Neural cell (in vitro differentiated cells): ENCODE measurements around the gene LIMS2. TPM values are rescaled to one million over a fixed set of nuclear protein-coding genes. Genes with fewer than 3 reads are reported as not detected.

Experiments
- H2AFZ ChIP-seq: fragments of 200-600, 300-800 bp; sonication (generic), shearing (Covaris generic); 2 replicates; pipeline ENCODE4 v1.6.0; 2014; ENCODE audit warnings: low read depth, mild to moderate bottlenecking, antibody characterized with exemption, low read length, moderate library complexity
- H3F3A ChIP-seq: fragments of 200-600 bp; shearing (Covaris generic); 2 replicates; pipeline ENCODE4 v1.6.1; 2016; ENCODE audit warnings: mild to moderate bottlenecking, moderate library complexity, mixed read lengths, antibody characterized with exemption, low read length; ENCODE audit not compliant: insufficient read depth, poor library complexity, severe bottlenecking
- H3K27ac ChIP-seq: fragments of 200-600, 300-800 bp; sonication (generic), shearing (Covaris generic); 2 replicates; pipeline ENCODE4 v1.5.1; 2014; ENCODE audit warnings: mild to moderate bottlenecking, low read length, moderate library complexity
- H3K27me3 ChIP-seq: fragments of 300-800, 200-600 bp; sonication (generic), shearing (Covaris generic); 2 replicates; pipeline ENCODE4 v1.6.0; 2014; ENCODE audit warnings: mild to moderate bottlenecking, low read depth, low read length, moderate library complexity; ENCODE audit not compliant: insufficient read depth
- H3K36me3 ChIP-seq: fragments of 300-800, 200-600 bp; sonication (generic), shearing (Covaris generic); 2 replicates; pipeline ENCODE4 v1.5.1; 2014; ENCODE audit warnings: mild to moderate bottlenecking, antibody characterized with exemption, low read length, moderate library complexity; ENCODE audit not compliant: insufficient read depth
- H3K4me2 ChIP-seq: fragments of 300-800, 200-600 bp; sonication (generic), shearing (Covaris generic); 2 replicates; pipeline ENCODE4 v1.6.0; 2014; ENCODE audit warnings: mild to moderate bottlenecking, low read length
- H3K4me3 ChIP-seq: fragments of 300-800, 200-600 bp; sonication (generic), shearing (Covaris generic); 2 replicates; pipeline ENCODE4 v1.5.1; 2014; ENCODE audit warnings: mild to moderate bottlenecking, low read length, moderate library complexity
- H3K79me2 ChIP-seq: fragments of 200-600 bp; shearing (Covaris generic); replicated peaks from 2 replicates; pipeline ENCODE4 v1.6.0; 2014; ENCODE audit warnings: mild to moderate bottlenecking, low read length, moderate library complexity; ENCODE audit not compliant: insufficient read depth
- H3K9ac ChIP-seq: fragments of 300-800, 200-600 bp; sonication (generic), shearing (Covaris generic); 2 replicates; pipeline ENCODE4 v1.6.1; 2016; ENCODE audit warnings: mild to moderate bottlenecking, low read length, mixed read lengths
- H3K9me2 ChIP-seq: fragments of 200-600 bp; shearing (Covaris generic); 2 replicates; pipeline ENCODE4 v1.6.1; 2016; ENCODE audit warnings: mild to moderate bottlenecking, low read length, mixed read lengths; ENCODE audit not compliant: insufficient read depth
- H3K9me3 ChIP-seq: fragments of 200-600, 300-800 bp; sonication (generic), shearing (Covaris generic); 2 replicates; pipeline ENCODE4 v1.6.1; 2016; ENCODE audit warnings: mild to moderate bottlenecking, mixed run types, low read length, moderate library complexity, mixed read lengths
- H4K20me1 ChIP-seq: fragments of 200-600 bp; shearing (Covaris generic); 2 replicates; pipeline ENCODE4 v1.6.1; 2016; ENCODE audit warnings: mild to moderate bottlenecking, mixed run types; ENCODE audit not compliant: insufficient read depth
- EP300 ChIP-seq: fragments of 450-650 bp; conservative IDR thresholded peaks from 2 replicates; pipeline ENCODE4 v1.6.1; 2014; ENCODE audit warnings: antibody characterized with exemption, mild to moderate bottlenecking, moderate library complexity; ENCODE audit not compliant: poor library complexity, severe bottlenecking
- EZH2 ChIP-seq: fragments of 200-600, 300-800 bp; shearing (Covaris generic), sonication (generic); IDR thresholded peaks from 2 replicates; pipeline ENCODE4 v1.6.1; 2014; ENCODE audit warnings: antibody characterized with exemption, low read length, borderline replicate concordance, mild to moderate bottlenecking; ENCODE audit not compliant: insufficient read depth, poor library complexity, severe bottlenecking
- MXI1 ChIP-seq: fragments of 450-650 bp; conservative IDR thresholded peaks from 2 replicates; pipeline ENCODE4 v1.6.1; 2014; ENCODE audit warnings: antibody characterized with exemption, mild to moderate bottlenecking; ENCODE audit not compliant: poor library complexity, severe bottlenecking
- POLR2AphosphoS5 ChIP-seq: IDR thresholded peaks from 2 replicates; pipeline ENCODE4 v1.6.1; 2012
- RAD21 ChIP-seq: fragments of 450-650 bp; conservative IDR thresholded peaks from 2 replicates; pipeline ENCODE4 v1.6.1; 2014; ENCODE audit warnings: antibody characterized with exemption, mild to moderate bottlenecking, moderate library complexity
- SMC3 ChIP-seq: fragments of 450-650 bp; conservative IDR thresholded peaks from 2 replicates; pipeline ENCODE4 v1.6.1; 2014; ENCODE audit warnings: antibody characterized with exemption, mild to moderate bottlenecking, moderate library complexity; ENCODE audit not compliant: poor library complexity
- TAF1 ChIP-seq: IDR thresholded peaks from 2 replicates; pipeline ENCODE4 v1.6.1; 2012; ENCODE audit warnings: low read depth
- polyA plus RNA-seq: library from polyadenylated mRNA; depleted of rRNA; stranded (reverse); fragments of >200 nt; gene quantifications from 2 replicates; pipeline ENCODE4 v1.2.3, GENCODE V29; 2014
- TF ChIP-seq, protein P1 (sequence below): IDR thresholded peaks from 2 replicates; pipeline ENCODE4 v1.6.1; 2012; ENCODE audit warnings: borderline replicate concordance
- TF ChIP-seq, protein P2 (sequence below): fragments of 450-650 bp; IDR thresholded peaks from 2 replicates; pipeline ENCODE4 v1.5.1; 2014; ENCODE audit warnings: antibody characterized with exemption, mild to moderate bottlenecking, moderate library complexity; ENCODE audit not compliant: poor library complexity, severe bottlenecking

The LIMS2 gene
- polyA plus RNA-seq, 1 donor from 2014 or later, result not detected

DNA sequence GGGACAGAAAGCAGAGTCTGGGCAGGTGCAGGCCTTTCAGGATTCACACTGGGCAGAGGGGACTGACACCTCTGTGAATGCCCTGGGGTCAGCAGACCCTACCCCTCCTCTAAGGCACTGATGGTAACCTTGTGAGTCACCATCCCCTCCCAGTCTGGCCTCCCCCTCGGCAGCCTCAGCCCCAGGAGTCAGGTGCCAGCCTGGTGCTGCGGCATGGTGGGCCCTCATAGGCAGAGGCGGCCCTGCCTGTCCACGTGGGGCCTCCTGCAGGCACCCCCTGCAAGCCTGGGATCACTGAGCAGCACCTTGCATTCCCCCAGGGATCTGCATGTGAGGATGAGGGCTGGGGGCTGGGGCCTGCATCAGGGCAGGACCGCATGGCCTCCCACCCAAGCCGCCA lies 34.2 kb downstream of the LIMS2 start:
- Histone ChIP-seq H3K27ac (no peak overlapping the region), H3K4me3 (no peak overlapping the region)

DNA sequence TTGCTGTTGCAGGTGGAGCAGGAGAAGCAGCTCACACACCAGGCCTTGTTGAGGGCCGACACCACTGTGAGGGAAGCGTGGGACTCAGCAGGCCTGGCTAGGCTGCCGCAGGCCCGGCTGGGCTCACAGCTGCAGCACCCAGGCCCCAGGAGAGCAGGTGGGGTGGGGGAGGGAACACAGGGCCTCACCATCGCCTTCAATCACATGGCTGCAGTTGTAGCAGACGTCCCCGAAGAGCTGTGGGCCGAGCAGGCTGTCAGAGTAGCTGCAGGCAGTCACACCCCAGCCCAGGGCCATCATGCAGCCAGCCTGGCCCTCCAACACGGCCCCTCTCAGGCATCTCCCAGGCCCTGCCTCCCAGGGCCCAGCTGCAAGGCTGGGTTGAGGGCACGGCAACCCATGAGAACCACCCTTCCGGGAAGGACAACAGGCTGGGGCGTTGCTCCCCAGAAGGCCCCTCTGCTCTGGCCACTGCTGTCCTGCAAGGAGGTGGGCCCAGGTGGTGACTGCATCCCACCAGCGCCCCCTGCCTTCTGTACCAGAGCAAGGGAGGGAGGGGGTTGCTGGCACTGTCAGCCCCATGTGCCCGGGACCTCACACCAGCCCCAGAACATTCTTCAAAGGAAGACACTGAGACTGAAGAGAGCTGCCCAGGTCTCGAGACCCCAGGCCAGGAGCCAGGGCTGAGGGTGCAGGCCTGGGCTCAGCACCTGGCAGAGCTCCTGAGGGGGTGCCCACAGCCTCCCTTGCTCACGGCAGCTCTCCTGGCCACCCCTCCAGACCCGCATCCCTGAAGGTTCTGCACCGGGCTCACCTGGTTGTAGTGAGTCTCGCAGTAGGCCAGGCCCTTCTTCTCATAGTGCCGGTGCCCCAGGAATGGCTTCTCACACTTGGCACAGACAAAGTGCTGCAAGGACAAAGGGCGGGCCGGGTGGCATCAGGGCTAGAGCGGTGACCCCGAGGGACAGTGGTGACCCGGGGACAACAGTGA lies 35.0 kb downstream of the LIMS2 start:
- Histone ChIP-seq H4K20me1 (no peaks in the 10 kb centered on the region), H3K27ac (no peak overlapping the region), H2AFZ (no peak overlapping the region), H3K9me2 (no peaks in the 10 kb centered on the region), H3F3A (no peaks in the 10 kb centered on the region), H3K9me3 (no peaks in the 10 kb centered on the region), H3K27me3 (no peaks in the 10 kb centered on the region), H3K9ac (no peak overlapping the region), H3K4me2 (no peak overlapping the region), H3K79me2 (no peaks in the 10 kb centered on the region), H3K4me3 (no peak overlapping the region), H3K36me3 (no peaks in the 10 kb centered on the region)
- TF ChIP-seq POLR2AphosphoS5, result no peak
- no peak for TF ChIP-seq EZH2
- TF ChIP-seq, protein P1, sequence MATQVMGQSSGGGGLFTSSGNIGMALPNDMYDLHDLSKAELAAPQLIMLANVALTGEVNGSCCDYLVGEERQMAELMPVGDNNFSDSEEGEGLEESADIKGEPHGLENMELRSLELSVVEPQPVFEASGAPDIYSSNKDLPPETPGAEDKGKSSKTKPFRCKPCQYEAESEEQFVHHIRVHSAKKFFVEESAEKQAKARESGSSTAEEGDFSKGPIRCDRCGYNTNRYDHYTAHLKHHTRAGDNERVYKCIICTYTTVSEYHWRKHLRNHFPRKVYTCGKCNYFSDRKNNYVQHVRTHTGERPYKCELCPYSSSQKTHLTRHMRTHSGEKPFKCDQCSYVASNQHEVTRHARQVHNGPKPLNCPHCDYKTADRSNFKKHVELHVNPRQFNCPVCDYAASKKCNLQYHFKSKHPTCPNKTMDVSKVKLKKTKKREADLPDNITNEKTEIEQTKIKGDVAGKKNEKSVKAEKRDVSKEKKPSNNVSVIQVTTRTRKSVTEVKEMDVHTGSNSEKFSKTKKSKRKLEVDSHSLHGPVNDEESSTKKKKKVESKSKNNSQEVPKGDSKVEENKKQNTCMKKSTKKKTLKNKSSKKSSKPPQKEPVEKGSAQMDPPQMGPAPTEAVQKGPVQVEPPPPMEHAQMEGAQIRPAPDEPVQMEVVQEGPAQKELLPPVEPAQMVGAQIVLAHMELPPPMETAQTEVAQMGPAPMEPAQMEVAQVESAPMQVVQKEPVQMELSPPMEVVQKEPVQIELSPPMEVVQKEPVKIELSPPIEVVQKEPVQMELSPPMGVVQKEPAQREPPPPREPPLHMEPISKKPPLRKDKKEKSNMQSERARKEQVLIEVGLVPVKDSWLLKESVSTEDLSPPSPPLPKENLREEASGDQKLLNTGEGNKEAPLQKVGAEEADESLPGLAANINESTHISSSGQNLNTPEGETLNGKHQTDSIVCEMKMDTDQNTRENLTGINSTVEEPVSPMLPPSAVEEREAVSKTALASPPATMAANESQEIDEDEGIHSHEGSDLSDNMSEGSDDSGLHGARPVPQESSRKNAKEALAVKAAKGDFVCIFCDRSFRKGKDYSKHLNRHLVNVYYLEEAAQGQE, result no peak
- no peak for TF ChIP-seq RAD21
- TF ChIP-seq, protein P2, sequence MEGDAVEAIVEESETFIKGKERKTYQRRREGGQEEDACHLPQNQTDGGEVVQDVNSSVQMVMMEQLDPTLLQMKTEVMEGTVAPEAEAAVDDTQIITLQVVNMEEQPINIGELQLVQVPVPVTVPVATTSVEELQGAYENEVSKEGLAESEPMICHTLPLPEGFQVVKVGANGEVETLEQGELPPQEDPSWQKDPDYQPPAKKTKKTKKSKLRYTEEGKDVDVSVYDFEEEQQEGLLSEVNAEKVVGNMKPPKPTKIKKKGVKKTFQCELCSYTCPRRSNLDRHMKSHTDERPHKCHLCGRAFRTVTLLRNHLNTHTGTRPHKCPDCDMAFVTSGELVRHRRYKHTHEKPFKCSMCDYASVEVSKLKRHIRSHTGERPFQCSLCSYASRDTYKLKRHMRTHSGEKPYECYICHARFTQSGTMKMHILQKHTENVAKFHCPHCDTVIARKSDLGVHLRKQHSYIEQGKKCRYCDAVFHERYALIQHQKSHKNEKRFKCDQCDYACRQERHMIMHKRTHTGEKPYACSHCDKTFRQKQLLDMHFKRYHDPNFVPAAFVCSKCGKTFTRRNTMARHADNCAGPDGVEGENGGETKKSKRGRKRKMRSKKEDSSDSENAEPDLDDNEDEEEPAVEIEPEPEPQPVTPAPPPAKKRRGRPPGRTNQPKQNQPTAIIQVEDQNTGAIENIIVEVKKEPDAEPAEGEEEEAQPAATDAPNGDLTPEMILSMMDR, result no peak
- TF ChIP-seq TAF1, result no peak
- no peak for TF ChIP-seq SMC3
- TF ChIP-seq MXI1, result no peak
- no peak for TF ChIP-seq EP300

More for the DNA sequence above, 34.2 kb downstream of the LIMS2 start:
- Histone ChIP-seq H3K27me3 (no peaks in the 10 kb centered on the region), H4K20me1 (no peaks in the 10 kb centered on the region), H3K79me2 (no peaks in the 10 kb centered on the region), H3K9ac (no peak overlapping the region), H2AFZ (no peak overlapping the region), H3K9me3 (no peaks in the 10 kb centered on the region), H3K4me2 (no peak overlapping the region), H3K36me3 (no peaks in the 10 kb centered on the region), H3K9me2 (no peaks in the 10 kb centered on the region), H3F3A (no peaks in the 10 kb centered on the region)
- no peak for TF ChIP-seq EP300
- TF ChIP-seq, protein P1, result no peak
- no peak for TF ChIP-seq MXI1
